Stimulated activated CD8-positive, alpha-beta memory T cell treated with anti-CD3 and anti-CD28 coated beads, Interleukin-4, amount 100 ng/mL, for 48 hours (primary cell): Measurements from ENCODE around the gene LRIG1.

Experiments
- DNase-seq: peaks from one replicate; pipeline ENCODE4 v3.0.0-alpha.2; 2020

Gene LRIG1

DNA sequence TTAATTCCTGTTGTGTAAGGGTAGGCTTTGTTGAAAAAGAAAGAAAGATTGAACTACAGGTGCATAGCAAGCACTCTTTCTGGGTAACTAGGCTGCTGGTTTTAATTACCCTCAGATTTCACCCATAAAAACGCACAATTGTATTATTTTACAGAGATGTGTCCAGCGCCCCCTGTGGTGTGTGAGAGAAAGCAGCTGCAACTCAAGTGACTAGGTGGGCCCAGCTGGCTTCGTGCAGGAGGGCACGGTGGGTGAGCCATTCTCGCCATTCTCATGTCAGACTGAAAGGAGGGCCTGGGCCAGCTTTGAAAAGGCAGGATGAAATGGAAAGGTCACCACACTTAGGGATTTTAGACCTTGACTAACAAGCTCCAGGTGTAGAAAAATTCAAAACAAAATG, 122.6 kb downstream of the LRIG1 start:
- peak; percentile 54 for DNase-seq

DNA sequence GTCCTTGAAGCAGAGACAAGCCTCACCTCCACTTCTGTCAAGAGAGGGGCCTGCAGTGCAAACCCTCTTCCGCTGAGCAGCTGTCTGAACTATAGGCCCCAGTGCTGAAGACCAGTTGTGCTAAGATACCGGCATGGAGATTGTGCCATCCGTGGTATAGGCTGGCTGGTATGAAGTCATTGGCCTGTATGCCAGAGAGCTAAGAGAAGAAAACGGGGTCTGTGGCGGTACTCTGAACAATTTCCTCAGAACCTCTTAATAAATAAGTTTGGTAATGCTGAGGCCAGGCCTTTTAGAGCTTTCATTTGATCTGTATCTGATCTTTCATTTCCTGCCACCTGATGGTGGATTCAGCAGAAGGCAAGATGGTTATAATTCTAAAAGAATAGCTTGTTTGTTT, 123.0 kb downstream of the LRIG1 start:
- DNase-seq: no peak

DNA sequence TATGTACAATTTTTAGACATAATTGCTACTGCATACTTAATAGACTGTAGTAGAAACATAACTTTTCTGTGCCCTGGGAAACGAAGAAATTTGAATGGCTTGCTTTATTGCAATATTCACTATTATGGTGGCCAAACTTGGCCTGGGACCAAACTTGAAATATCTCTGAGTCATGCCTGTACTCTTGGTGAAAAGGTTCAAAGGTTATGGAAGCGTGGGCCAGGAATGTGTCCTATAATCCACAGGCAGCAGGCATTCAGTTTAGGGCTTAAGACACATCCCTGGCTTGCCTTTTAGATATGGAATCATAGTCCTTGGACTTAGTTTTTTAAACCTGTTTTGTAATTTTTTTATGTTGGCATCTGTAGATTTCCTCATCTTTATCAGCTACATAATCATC, 124.3 kb downstream of the LRIG1 start:
- no peak for DNase-seq

DNA sequence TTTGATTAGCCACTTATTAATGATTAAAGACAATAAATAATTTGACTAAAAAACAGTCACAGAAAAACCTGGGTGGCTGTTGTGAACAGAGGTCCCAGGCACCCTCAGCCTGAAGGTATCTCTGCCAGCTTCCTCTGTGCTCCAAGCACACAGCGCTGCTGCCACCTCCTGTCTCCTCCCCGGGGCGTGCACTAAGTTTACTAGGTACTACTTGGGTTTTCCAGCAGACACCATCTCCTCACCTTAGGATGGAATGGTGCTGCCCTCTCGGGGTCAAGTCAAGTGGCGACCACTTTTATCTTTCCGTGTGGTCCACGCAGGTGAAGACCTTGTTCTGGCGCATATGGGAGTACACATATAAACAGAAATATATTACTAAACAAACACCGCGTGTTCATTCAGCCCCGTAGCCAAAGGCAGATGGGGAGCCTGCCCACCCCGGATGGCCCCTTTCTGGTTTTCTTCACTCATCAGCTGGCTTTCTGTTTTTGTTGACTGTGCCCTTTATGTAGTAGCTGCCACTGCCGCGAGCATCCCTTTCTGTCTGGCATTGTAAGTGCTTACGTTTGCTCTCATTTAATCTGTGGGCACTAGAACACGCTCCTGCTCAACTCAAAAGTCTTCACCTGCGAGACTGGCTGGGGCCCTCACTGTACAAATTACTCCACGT, 128.0 kb downstream of the LRIG1 start:
- no peak for DNase-seq

DNA sequence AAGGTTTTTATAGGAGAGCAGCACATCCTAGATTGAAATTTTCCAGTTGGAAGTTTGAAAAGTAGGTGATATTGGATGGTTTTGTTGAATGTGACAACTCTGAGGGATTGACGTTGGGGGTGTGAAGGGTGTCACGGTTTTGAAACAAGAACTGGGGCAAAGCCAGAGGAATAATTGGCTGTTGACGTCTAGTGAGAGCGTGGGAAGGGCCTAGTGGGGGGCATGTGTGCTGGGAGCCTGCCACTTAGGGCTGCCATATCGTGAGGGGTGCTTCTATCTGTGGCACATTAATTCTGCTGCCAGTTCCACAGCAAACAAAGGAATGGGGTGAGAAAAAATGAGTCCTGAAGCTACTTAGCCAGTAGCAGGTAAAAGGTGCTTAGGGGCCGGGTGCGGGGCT, 129.4 kb downstream of the LRIG1 start:
- DNase-seq: no peak

DNA sequence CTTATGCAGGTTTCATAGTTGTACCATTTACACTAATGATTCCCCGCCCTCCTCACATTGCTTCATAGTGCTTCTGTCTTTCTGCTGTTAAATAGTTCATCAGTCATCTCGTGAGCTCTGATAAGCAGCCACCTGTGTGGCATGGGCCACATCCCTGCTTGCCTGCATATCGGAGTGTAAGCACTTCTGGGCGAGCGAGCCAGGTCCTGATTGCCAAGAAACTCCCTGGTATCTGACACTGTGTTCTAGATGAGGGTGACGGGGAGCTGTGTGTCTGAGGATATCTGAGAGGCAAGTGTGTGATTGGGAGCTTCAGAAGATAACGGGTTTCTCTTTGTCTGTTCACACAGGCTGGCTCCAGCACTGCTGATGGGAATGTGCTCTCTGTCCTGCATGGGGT, 130.6 kb downstream of the LRIG1 start:
- DNase-seq: no peak

DNA sequence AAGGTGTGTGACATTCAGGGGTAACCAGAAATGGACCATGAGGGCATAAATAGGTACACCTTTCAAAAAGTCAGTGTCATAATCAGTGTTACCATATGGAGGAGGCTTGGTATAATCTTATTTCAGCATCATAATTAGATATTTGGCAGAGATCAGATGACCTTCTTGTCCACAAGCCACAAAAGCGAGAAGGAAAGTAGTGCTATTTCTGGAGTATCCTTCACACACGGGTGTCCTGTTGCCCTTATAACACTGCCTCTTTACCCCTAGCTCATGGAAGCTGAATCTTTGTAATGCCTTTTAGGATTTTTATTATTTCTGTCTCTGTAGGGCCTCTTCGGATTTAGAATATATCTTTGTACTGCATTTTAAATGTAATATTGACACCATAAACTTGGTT, 132.8 kb downstream of the LRIG1 start:
- no peak for DNase-seq

DNA sequence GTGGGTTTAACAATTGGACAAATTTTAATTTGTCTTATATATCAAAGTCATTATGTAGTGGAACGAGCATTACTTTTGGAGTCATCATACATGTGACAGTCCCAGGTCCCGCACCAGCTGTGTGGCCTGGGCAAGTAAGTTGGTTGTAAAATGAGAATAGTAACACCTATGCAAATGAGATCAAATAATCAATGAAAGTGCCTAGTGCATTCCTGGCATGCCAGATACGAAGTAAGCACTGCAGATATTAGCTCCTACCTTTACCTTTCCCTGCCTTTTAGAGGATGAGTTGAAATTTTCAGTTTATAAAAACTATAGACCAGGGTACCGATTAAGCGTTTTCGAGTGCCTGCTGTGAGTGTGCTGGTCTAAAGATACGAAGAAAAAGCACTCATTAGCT, 134.1 kb downstream of the LRIG1 start:
- DNase-seq: no peak

DNA sequence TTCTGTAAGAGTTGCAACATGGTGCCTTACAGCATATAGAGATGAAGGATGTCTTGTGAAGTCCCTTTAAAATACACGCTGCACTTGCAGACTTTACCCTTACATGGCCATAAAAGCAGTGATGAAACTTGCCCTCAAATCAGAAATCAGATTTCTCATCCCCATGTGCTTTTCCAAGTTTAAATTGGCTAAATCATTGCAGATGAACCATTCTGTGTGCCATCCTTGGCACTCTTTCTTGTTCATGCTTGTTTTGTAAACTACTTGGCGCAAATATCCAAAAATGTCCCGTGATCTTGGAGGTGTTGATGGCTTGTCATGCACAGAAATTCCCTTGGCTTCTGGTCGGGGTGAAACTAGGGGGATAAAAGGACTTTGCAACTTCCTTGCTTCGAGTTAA, 135.7 kb downstream of the LRIG1 start:
- no peak for DNase-seq

DNA sequence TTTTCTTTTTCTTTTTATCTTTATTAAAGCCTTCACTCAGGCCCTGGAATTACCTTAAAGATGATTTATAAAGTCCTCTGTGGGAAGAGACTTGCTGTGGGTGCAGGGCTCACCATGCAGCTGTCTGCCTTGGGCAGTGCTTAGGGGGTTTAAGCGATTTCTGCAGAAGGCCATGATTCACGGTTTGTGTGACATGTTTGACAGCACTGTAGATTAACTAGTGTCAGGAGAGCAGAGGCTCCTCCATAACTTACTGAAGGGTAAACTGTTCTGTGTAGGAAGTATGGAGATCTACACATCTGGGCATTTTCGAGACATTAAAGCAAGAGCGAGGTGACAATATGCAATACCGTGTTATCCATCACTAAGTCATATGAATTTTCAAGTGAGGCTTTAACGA, 137.7 kb downstream of the LRIG1 start:
- no peak for DNase-seq

DNA sequence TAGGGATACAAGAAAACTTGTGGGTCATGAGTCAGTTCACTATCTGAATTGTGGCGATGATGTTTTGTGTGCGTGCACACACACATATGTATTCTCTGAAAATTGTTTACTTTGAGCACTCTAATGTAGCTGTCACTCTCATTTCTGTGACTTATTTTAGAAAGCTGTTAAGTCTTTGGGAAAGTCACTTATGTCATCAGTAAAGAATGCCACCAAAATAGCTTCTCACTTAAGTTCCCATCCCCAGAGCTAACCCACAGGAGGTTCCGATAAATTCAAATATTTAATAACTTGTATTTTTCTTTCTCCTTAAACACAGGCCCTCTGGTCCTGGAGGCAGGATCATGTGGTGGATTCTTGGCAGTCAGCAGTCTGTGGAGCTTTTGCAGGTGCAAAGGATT, 138.3 kb downstream of the LRIG1 start:
- DNase-seq: no peak

DNA sequence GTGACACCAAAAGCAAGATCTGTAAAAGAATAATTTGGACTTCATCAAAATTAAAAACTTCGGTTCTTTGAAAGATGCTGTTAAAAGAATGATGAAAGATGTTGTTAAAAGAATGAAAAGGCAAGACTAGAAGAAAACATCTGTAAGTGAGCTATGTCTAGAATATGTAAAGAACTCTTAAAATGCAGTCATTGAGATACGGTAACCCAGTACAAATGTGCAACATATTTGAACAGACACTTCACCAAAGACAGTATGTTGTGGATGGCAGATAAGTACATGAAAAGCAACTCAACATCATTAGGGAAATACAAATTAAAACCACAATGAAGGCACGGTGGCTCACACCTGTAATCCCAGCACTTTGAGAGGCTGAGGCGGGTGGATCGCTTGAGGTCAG, 139.5 kb downstream of the LRIG1 start:
- DNase-seq: no peak

DNA sequence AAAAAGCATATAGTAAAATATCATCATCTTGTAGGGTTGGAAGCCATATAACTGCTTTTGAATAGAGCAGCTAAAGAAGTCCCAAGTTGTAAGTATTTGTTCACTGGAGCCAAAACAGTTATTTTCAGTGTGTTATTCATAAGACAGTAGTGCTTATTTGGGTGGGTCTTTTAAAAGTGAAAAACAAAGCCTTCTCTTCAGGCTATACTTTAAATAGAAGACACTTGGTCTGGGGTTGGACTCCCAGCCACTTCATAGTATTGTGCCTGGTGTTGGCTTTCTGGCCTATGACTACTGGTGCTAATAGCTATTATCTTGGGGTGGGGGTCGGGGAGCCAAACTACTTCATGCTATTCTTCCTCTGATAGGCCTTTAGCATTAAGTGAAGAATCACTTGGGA, 144.8 kb downstream of the LRIG1 start:
- DNase-seq: no peak

DNA sequence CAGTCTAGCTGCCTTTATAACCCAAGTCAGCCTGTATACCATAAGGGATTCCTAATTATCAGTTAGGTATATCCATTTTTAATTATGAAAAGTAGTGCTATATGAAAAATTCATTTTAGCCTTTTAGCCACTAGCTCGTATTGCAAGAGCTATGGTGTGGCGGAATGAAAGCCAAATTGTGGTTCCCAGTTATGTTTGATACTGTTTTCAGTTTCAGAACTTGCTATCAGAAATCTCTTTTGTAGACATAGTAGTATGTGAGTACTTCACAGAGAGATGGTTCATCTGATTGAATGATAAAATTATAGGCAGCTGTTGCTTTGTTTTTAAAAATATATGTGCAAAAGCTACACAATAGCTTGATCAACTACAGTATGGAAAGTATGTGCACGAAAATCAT, 145.4 kb downstream of the LRIG1 start:
- DNase-seq: no peak

DNA sequence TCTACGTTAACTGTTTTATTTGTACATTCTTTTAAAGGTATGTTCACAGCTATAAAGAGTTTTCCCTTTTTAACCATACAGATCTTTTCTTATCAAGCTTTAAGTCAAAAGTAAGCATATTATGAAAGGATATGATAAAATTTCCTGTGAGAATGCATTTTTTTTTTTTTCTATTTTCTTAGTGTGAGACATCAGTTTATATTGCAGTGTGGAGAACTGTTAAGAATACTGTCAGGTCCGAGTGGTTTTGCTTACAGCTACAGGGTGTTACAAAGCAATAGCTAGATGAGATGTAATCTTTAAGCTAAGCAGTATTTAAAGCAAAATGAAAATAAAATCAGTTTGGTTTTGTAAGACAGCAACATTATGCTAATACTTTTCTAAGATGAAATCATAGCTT, 146.8 kb downstream of the LRIG1 start:
- no peak for DNase-seq

DNA sequence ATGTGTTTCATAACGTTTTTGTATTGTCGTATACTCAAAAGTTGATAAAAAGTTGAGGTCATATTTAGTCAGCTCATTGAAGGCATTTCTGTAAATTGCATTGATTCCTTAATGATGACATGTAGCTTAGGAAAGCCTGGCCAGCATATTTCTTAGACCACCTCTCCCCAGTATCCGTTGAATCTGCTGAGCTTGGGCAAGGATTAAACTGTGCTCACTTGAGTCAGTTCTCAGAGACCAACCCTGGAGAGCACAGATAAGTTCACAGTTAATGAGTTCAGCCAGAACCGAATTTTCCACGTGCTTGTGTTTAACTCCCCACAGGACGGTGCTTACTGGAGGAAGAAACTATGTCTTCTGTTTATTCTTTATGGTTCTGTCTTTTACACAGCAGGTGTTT, 147.3 kb downstream of the LRIG1 start:
- DNase-seq: no peak

DNA sequence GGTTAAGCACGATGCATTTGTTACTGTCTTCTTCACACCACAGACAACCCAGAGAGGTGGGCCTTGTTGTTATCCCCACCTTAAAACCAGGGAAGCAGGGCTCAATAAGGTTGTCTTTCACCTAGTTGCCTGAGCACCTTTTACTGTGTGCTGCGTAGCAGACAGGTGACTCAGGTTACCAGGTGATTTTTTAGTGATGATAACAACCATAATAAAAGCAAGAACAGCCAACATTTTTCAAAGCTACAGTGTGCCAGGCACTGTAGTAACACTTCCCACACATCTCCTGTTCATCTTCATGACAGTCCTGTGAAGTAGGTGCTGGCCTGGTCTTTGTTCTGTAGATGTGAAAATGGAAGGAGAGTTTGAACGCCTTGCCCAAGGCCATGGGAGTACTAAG, 147.8 kb downstream of the LRIG1 start:
- DNase-seq: no peak

DNA sequence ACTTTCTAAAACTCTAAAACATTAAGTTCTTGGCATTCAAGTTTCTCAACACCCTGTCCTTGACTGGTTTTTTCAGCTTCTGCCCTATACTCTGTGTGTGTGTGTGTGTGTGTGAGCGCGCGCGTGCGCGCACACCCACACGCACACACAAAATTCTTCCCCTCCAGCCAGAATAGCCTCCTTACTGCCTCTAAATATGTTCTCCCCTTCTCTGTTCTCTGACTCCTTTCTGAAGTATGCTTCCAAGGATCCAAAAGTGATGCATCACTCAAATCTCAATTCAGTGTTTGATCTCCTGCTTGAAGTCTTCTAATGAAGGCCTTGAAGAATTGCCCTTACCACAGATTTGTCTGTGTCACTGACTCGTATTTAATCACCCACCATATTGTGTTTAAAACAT, 150.2 kb downstream of the LRIG1 start:
- no peak for DNase-seq

DNA sequence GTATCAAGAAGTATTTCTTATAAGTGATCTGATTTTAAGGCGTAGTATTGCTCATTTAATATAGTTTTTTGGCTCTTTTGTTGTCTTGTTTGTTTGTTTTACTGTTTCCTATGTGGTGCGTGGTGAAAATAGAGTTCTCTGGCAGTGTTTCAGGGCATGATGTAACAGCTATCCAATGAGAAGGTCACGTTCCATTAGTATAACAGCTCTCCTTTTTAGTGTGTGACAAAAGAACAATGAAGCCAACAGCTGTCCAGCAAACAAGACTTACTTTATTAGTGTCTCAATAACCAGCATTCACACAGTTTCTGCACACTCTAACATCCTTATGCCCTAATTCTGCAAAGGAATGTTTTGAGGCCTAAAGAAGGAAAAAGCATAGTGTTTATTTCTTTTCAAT, 152.1 kb downstream of the LRIG1 start:
- no peak for DNase-seq

DNA sequence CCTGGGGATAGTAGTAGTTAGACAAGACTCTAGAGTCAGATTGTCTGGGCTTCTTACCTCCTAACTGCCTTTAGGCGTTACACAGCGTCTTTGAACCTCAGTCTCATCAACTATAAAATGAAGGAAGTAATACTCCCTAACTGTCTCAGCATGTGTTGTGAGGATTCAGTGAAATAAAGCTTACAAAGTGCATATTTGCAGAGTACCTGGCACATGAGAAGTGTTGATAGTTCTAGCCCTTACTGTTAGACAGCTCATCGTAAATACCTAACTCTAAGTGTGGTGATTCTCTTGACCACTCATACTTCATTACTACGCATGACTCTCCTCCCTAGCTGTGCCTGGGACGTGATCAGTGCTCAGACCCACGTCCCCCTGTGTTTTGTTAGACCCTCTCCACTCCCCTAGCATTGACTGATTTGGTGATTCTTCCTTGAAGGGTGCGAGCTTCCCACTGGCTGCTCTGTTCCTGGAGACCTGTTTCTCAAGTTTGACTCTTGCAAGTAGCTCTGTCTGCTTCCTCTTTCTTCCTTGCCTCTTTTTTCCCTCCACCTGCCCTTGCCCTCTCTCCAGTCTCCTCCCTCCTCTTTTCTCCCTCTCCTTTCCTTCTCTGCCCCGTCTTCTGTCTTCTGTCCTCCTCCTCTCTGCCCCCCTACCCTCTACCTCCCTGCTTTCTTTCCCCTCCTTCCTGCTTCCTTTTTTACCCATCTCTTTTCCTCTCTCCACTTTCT, 155.8 kb downstream of the LRIG1 start:
- no peak for DNase-seq

DNA sequence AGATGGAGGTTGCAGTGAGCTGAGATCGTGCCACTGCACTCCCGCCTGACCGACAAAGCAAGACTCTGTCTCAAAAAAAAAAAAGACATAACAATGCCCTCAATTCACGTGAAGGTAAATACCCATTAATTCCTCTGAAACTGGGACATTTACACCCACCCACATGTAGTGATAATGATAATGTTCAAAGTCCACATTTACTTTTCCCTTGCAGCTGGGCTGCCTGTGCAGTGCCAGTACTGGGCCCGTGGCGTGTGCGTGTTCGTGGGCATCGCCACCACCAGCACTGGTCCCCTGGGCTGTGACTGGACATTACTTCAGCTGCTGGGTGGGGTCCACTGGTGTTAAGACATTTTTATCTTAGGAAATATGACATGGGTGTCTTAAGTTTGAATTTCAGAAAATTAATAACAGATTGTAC, 156.4 kb downstream of the LRIG1 start:
- DNase-seq: no peak

DNA sequence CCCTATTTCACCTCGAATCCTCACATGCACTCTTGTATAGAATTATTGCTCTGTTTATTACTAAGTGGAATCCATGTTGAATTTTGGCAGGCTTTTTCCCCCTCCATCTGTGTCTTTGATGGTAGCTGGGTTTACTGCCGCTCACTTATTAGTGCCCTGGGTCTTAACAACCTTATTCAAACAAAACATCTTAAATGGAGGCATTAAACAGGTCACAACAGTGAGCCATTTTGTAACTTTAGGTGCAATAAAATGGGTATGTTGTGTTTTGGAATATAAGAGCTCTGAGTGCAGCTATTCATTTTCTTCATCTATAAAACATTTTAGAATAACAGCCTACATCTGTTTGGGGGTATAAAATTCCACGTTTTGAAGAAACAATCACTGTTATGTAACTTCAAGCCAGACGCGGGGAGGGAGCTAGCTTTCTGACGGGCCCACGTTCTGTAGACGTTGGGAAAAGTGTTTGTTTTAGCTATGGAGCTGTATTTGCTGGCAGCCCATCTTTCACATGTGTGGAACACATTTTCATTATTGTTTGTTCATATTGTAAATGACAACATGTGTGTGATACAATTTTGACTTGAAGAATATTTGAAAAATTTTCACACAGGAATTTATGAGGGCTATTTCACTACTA, 158.0 kb downstream of the LRIG1 start:
- no peak for DNase-seq

DNA sequence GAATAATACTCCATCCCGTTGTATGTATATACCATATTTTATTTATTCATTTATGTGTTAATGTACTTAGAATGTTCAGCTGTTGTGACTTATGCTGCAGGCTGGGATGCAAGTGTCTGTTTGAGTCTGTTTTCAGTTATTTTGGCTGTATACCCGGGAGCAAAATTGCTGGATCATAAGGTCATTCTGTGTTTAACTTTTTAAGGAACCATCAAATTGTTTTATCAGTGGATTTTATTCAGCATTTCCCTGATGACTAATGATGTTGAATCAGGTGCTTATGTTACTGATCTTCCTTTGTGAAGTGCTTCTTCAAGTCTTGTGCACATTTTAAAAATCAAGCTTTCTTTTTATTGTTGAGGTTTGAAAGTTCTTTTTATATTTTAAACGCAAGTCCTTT, 161.9 kb downstream of the LRIG1 start:
- DNase-seq: no peak

DNA sequence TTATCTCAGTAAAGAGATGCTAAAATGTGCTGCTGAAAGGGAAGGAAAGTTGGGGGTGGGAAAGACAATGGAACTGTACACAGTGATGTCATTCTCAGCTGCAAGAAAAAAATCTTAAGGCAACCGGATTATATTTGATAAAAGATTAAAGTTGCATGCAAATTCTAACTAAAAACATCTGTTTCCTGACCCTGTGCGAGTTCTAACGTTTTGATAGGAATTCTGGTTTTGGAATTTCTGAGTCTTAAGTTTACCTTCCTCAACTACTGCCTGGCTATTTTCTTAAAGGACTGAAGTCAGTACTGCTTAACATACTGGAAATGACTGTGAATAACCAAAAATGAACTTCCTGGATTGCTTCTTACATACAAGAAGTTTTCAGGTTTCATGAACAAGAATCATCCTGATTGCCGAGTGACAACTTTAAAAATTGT, 164.5 kb downstream of the LRIG1 start:
- DNase-seq: no peak

DNA sequence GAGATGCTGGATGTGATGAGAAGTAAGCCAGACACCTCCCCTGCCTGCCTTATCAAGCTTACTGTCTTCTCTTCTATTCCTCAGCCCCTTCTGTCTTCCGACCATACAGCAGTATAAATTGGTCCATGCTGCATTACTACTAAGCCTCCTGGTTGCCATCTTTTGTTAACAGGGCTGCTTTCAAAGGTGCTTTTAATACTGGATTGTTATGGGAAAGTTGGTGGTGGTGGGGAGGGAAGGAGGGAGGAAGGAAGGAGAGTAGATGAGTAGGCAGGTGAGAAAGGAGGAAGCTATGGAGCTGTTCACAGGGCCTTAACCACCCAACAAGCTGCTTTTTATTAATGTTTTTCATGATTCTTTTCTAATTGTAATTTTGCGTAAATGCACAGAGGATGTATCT, 165.2 kb downstream of the LRIG1 start:
- DNase-seq: no peak
